Hepatocyte (in vitro differentiated cells): Measurements from ENCODE around the gene DCN.

Experiments
- EZH2 ChIP-seq: fragments of 200-600 bp; sonication (generic); IDR thresholded peaks from 2 replicates; pipeline ENCODE4 v1.6.1; 2016; ENCODE audit warnings: antibody characterized with exemption, mild to moderate bottlenecking, borderline replicate concordance
- EZH2phosphoT487 ChIP-seq: fragments of 200-600 bp; sonication (generic); IDR thresholded peaks from one replicate; pipeline ENCODE4 v1.6.1; 2018; ENCODE audit warnings: antibody characterized with exemption, mild to moderate bottlenecking, low read depth, moderate library complexity; ENCODE audit not compliant: unreplicated experiment, severe bottlenecking
- TF ChIP-seq, protein P1 (sequence below): fragments of 200-600 bp; sonication (generic); IDR thresholded peaks from 2 replicates; pipeline ENCODE4 v1.5.1; 2016; ENCODE audit warnings: antibody characterized with exemption, mild to moderate bottlenecking; ENCODE audit not compliant: poor library complexity

- TF ChIP-seq, protein P1, sequence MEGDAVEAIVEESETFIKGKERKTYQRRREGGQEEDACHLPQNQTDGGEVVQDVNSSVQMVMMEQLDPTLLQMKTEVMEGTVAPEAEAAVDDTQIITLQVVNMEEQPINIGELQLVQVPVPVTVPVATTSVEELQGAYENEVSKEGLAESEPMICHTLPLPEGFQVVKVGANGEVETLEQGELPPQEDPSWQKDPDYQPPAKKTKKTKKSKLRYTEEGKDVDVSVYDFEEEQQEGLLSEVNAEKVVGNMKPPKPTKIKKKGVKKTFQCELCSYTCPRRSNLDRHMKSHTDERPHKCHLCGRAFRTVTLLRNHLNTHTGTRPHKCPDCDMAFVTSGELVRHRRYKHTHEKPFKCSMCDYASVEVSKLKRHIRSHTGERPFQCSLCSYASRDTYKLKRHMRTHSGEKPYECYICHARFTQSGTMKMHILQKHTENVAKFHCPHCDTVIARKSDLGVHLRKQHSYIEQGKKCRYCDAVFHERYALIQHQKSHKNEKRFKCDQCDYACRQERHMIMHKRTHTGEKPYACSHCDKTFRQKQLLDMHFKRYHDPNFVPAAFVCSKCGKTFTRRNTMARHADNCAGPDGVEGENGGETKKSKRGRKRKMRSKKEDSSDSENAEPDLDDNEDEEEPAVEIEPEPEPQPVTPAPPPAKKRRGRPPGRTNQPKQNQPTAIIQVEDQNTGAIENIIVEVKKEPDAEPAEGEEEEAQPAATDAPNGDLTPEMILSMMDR = no peak
- TF ChIP-seq EZH2 = no peak
- no peak for TF ChIP-seq EZH2phosphoT487
These were observed 55.3 kb downstream of the DCN start for GRCh38 chr12:91127306-91127705.
